Measurements from ENCODE around the gene RUNX1. TPM values are rescaled to one million over a fixed set of nuclear protein-coding genes. Genes with fewer than 3 reads are reported as not detected.

Gene RUNX1
- total RNA-seq, 1 donor: 40.9 TPM

DNA sequence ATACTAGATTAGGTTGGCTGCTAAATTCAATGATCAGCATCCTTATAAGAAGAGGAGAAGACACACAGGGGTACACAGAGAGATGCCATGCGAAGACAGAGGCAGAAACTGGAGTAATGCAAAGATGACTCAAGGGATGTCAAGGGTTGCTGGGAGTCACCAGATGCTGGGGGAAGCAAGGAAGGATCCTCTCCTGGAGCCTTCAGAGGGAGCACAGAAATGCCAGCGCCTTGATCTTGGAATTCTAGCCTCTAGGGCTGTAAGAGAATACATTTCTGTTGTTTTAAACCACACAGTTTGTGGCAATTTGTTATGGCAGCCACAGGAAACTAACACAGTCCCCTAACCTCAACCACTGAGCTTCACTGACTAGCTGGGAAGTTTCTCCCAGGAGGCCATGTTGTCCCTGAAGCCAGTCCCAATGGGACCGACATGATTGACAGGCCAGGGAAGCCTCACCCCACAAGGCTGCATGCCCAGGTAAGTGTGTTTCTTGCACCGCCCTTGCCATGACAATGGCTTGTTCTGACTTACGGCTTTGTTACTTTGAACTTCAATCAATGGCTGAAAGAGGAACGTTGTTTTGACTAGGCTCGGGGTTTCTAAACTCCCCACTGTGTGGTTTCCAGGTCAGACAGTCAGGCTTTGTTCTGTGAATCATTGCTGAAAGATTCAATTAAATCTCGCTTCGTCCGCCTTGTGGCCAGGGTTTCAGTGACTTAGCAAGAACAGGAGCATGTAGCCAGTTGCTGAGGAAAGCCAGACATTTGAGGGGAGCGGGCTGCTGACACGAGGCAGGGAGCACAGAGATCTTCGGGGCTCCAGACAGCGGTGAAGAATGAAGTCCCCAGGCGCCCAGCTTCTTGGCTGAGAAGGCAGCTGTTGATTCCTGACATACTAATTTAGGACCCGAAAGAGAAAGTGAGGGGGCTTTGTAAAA, 62.3 kb downstream of the RUNX1 start:
- Histone ChIP-seq H2AFZ (ENCODE audit: low read length) (peak overlapping the region; percentile 4), H3K4me2 (ENCODE audit: insufficient read depth, low read length) (peak overlapping the region; percentile 62), H3K79me2 (ENCODE audit: insufficient read depth, low read length) (peaks cover 9% of the 10 kb centered on the region), H3K36me3 (ENCODE audit: insufficient read depth, low read length) (no peaks in the 10 kb centered on the region), H4K20me1 (ENCODE audit: insufficient read depth, low read length) (no peaks in the 10 kb centered on the region), H3K4me3 (ENCODE audit: insufficient read depth, low read length) (peak overlapping the region; percentile 31), H3K27me3 (ENCODE audit: insufficient read depth, low read length) (no peaks in the 10 kb centered on the region), H3K4me1 (ENCODE audit: insufficient read depth, low read length) (peaks cover 62% of the 10 kb centered on the region), H3K27ac (ENCODE audit: low read depth, low read length) (peak overlapping the region; percentile 72), H3K9me3 (ENCODE audit: low read depth, low read length) (no peaks in the 10 kb centered on the region)
- TF ChIP-seq, protein P1, sequence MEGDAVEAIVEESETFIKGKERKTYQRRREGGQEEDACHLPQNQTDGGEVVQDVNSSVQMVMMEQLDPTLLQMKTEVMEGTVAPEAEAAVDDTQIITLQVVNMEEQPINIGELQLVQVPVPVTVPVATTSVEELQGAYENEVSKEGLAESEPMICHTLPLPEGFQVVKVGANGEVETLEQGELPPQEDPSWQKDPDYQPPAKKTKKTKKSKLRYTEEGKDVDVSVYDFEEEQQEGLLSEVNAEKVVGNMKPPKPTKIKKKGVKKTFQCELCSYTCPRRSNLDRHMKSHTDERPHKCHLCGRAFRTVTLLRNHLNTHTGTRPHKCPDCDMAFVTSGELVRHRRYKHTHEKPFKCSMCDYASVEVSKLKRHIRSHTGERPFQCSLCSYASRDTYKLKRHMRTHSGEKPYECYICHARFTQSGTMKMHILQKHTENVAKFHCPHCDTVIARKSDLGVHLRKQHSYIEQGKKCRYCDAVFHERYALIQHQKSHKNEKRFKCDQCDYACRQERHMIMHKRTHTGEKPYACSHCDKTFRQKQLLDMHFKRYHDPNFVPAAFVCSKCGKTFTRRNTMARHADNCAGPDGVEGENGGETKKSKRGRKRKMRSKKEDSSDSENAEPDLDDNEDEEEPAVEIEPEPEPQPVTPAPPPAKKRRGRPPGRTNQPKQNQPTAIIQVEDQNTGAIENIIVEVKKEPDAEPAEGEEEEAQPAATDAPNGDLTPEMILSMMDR (IDR thresholded peaks at IDR 0.05; ENCODE audit: extremely low read depth, low read depth, low read length): peak; percentile 25
- peak; percentile 66 for DNase-seq (ENCODE audit: insufficient read length, low spot score, missing footprints)

- Histone ChIP-seq H4K20me1 (ENCODE audit: insufficient read depth, low read length) (no peaks in the 10 kb centered on the region), H3K9me3 (ENCODE audit: low read depth, low read length) (no peaks in the 10 kb centered on the region), H3K4me2 (ENCODE audit: insufficient read depth, low read length) (peak overlapping the region; percentile 79), H3K27ac (ENCODE audit: low read depth, low read length) (peak overlapping the region; percentile 92), H3K4me3 (ENCODE audit: insufficient read depth, low read length) (no peak overlapping the region), H3K79me2 (ENCODE audit: insufficient read depth, low read length) (peaks cover 6% of the 10 kb centered on the region), H3K27me3 (ENCODE audit: insufficient read depth, low read length) (no peaks in the 10 kb centered on the region), H2AFZ (ENCODE audit: low read length) (no peak overlapping the region), H3K36me3 (ENCODE audit: insufficient read depth, low read length) (no peaks in the 10 kb centered on the region), H3K4me1 (ENCODE audit: insufficient read depth, low read length) (peaks cover 63% of the 10 kb centered on the region)
- DNase-seq (ENCODE audit: insufficient read length, low spot score, missing footprints): peak; percentile 50
- TF ChIP-seq, protein P1 (IDR thresholded peaks at IDR 0.05; ENCODE audit: extremely low read depth, low read depth, low read length): no peak
Measured at GRCh38 chr21:34984356-34985058, 64.6 kb downstream of the RUNX1 start.

- H3K79me2 ChIP-seq (ENCODE audit: insufficient read depth, low read length): peaks cover 6% of the 10 kb centered on the region
- H3K27me3 ChIP-seq (ENCODE audit: insufficient read depth, low read length): no peaks in the 10 kb centered on the region
- TF ChIP-seq, protein P1 (IDR thresholded peaks at IDR 0.05; ENCODE audit: extremely low read depth, low read depth, low read length): no peak
- no peaks in the 10 kb centered on the region for H3K9me3 ChIP-seq (ENCODE audit: low read depth, low read length)
- no peak overlapping the region for H2AFZ ChIP-seq (ENCODE audit: low read length)
- H3K4me3 ChIP-seq (ENCODE audit: insufficient read depth, low read length): peak overlapping the region; percentile 36
- H4K20me1 ChIP-seq (ENCODE audit: insufficient read depth, low read length): no peaks in the 10 kb centered on the region
- H3K36me3 ChIP-seq (ENCODE audit: insufficient read depth, low read length): no peaks in the 10 kb centered on the region
- H3K4me1 ChIP-seq (ENCODE audit: insufficient read depth, low read length): peaks cover 57% of the 10 kb centered on the region
- H3K27ac ChIP-seq (ENCODE audit: low read depth, low read length): peak overlapping the region; percentile 92
- DNase-seq (ENCODE audit: insufficient read length, low spot score, missing footprints): no peak
- peak overlapping the region; percentile 79 for H3K4me2 ChIP-seq (ENCODE audit: insufficient read depth, low read length)
Measured at GRCh38 chr21:34983680-34984086, 65.4 kb downstream of the RUNX1 start.

- Histone ChIP-seq H3K4me1 (ENCODE audit: insufficient read depth, low read length) (peaks cover 43% of the 10 kb centered on the region), H3K36me3 (ENCODE audit: insufficient read depth, low read length) (no peaks in the 10 kb centered on the region), H3K27ac (ENCODE audit: low read depth, low read length) (no peak overlapping the region), H3K79me2 (ENCODE audit: insufficient read depth, low read length) (peaks cover 6% of the 10 kb centered on the region), H3K9me3 (ENCODE audit: low read depth, low read length) (no peaks in the 10 kb centered on the region), H3K4me3 (ENCODE audit: insufficient read depth, low read length) (no peak overlapping the region), H2AFZ (ENCODE audit: low read length) (no peak overlapping the region), H4K20me1 (ENCODE audit: insufficient read depth, low read length) (no peaks in the 10 kb centered on the region), H3K27me3 (ENCODE audit: insufficient read depth, low read length) (no peaks in the 10 kb centered on the region), H3K4me2 (ENCODE audit: insufficient read depth, low read length) (no peak overlapping the region)
- TF ChIP-seq, protein P1 (IDR thresholded peaks at IDR 0.05; ENCODE audit: extremely low read depth, low read depth, low read length): no peak
- DNase-seq (ENCODE audit: insufficient read length, low spot score, missing footprints): no peak
Measured at GRCh38 chr21:34981791-34982190, 67.3 kb downstream of the RUNX1 start.

All from osteoblast (primary cell).